EH (cell line): ENCODE results near the gene PCDH15.

Experiments
- DNase-seq: peaks from one replicate; pipeline ENCODE4 v3.0.0-alpha.2; 2015; ENCODE audit warnings: low read depth

PCDH15 gene

GRCh38 chr10:54372179-54372578 lies 428.9 kb downstream of the PCDH15 start:
- DNase-seq = no peak

- DNase-seq = no peak
These were observed 432.0 kb downstream of the PCDH15 start for GRCh38 chr10:54368984-54369383.

GRCh38 chr10:54363390-54363789 lies 437.6 kb downstream of the PCDH15 start:
- DNase-seq = no peak

- no peak for DNase-seq
These were observed 459.0 kb downstream of the PCDH15 start for GRCh38 chr10:54342058-54342457.

- DNase-seq = no peak
These were observed 465.7 kb downstream of the PCDH15 start for GRCh38 chr10:54335296-54335695.

GRCh38 chr10:54319341-54319740 lies 481.7 kb downstream of the PCDH15 start:
- DNase-seq = no peak

- DNase-seq = no peak
These were observed 482.6 kb downstream of the PCDH15 start for GRCh38 chr10:54318470-54318869.

GRCh38 chr10:54314430-54314829 lies 486.6 kb downstream of the PCDH15 start:
- no peak for DNase-seq

GRCh38 chr10:54284526-54285193 lies 516.4 kb downstream of the PCDH15 start:
- no peak for DNase-seq

- no peak for DNase-seq
These were observed 519.0 kb downstream of the PCDH15 start for GRCh38 chr10:54282012-54282411.

GRCh38 chr10:54266395-54266794 lies 534.6 kb downstream of the PCDH15 start:
- DNase-seq = no peak

- DNase-seq = no peak
These were observed 538.3 kb downstream of the PCDH15 start for GRCh38 chr10:54262726-54263125.

GRCh38 chr10:54259104-54259503 lies 541.9 kb downstream of the PCDH15 start:
- DNase-seq = no peak

GRCh38 chr10:54234832-54235231 lies 566.2 kb downstream of the PCDH15 start:
- no peak for DNase-seq

- no peak for DNase-seq
These were observed 597.6 kb downstream of the PCDH15 start for GRCh38 chr10:54203401-54203800.

- no peak for DNase-seq
These were observed 603.0 kb downstream of the PCDH15 start for GRCh38 chr10:54198051-54198450.

- no peak for DNase-seq
These were observed 606.2 kb downstream of the PCDH15 start for GRCh38 chr10:54194806-54195205.

GRCh38 chr10:54159924-54160323 lies 641.1 kb downstream of the PCDH15 start:
- no peak for DNase-seq

- no peak for DNase-seq
These were observed 652.5 kb downstream of the PCDH15 start for GRCh38 chr10:54148508-54148907.

GRCh38 chr10:54139819-54140428 lies 661.1 kb downstream of the PCDH15 start:
- no peak for DNase-seq

GRCh38 chr10:54137396-54137795 lies 663.6 kb downstream of the PCDH15 start:
- no peak for DNase-seq

- no peak for DNase-seq
These were observed 667.8 kb downstream of the PCDH15 start for GRCh38 chr10:54133203-54133602.

- DNase-seq = no peak
These were observed 669.2 kb downstream of the PCDH15 start for GRCh38 chr10:54131833-54132232.

- DNase-seq = no peak
These were observed 670.6 kb downstream of the PCDH15 start for GRCh38 chr10:54130394-54130793.
